MCF 10A (cell line): ENCODE measurements around the gene RRP1. TPM values are rescaled to one million over a fixed set of nuclear protein-coding genes. Genes with fewer than 3 reads are reported as not detected.

Experiments
- BruUV-seq: library from RNA; stranded (reverse); fragments of 400-500 nt; replicated peaks from 2 replicates; lab custom pipeline; 2021; lab: Mats Ljungman, UMichigan
- CTCF ChIA-PET: fragments of 300-600 bp; sonication (Branson Sonifier 250); formaldehyde crosslinking; extraction: SDS; loops from one replicate; lab custom pipeline; 2021; ENCODE audit warnings: antibody characterized with exemption, inconsistent platforms; lab: Yijun Ruan, JAX
- POLR2A ChIA-PET: fragments of 300-600, 350-650 bp; sonication (Branson Sonifier 250); formaldehyde crosslinking; extraction: SDS; loops from one replicate; lab custom pipeline; 2020; ENCODE audit warnings: antibody characterized with exemption, inconsistent platforms; lab: Yijun Ruan, JAX
- DNase-seq: peaks from one replicate; pipeline ENCODE4 v3.0.0-alpha.2; 2018; ENCODE audit not compliant: unreplicated experiment
- H3K27ac Mint-ChIP-seq: one replicate; pipeline ENCODE4 v1.8.0; 2022; ENCODE audit warnings: mild to moderate bottlenecking, low read depth, mixed read lengths; ENCODE audit not compliant: unreplicated experiment
- H3K27me3 Mint-ChIP-seq: one replicate; pipeline ENCODE4 v1.8.0; 2022; ENCODE audit warnings: mixed read lengths; ENCODE audit not compliant: insufficient read depth, unreplicated experiment
- H3K36me3 Mint-ChIP-seq: one replicate; pipeline ENCODE4 v1.8.0; 2022; ENCODE audit warnings: mild to moderate bottlenecking, moderate library complexity, mixed read lengths; ENCODE audit not compliant: insufficient read depth, unreplicated experiment
- H3K4me1 Mint-ChIP-seq: one replicate; pipeline ENCODE4 v1.8.0; 2022; ENCODE audit warnings: mixed read lengths; ENCODE audit not compliant: insufficient read depth, unreplicated experiment
- H3K4me3 Mint-ChIP-seq: one replicate; pipeline ENCODE4 v1.8.0; 2022; ENCODE audit warnings: mild to moderate bottlenecking, moderate library complexity, mixed read lengths; ENCODE audit not compliant: unreplicated experiment
- H3K9me3 Mint-ChIP-seq: one replicate; pipeline ENCODE4 v1.8.0; 2022; ENCODE audit warnings: mixed read lengths; ENCODE audit not compliant: unreplicated experiment
- intact Hi-C: fragments of 100-400 bp; cut with micrococcal nuclease; formaldehyde crosslinking; loops from 2 replicates; pipeline ENCODE4 v1.14.1; 2022
- total RNA-seq: library from RNA; stranded (reverse); gene quantifications from 2 replicates; pipeline ENCODE4 v1.2.3, GENCODE V29; 2022
- TF ChIP-seq, protein P1 (sequence below): fragments of 200-600 bp; IDR thresholded peaks from one replicate; pipeline ENCODE4 v1.8.0; 2022; ENCODE audit warnings: antibody characterized with exemption, mild to moderate bottlenecking; ENCODE audit not compliant: unreplicated experiment

The RRP1 gene
- total RNA-seq, 1 experiment from 2014 or later: 56.0 TPM

DNA sequence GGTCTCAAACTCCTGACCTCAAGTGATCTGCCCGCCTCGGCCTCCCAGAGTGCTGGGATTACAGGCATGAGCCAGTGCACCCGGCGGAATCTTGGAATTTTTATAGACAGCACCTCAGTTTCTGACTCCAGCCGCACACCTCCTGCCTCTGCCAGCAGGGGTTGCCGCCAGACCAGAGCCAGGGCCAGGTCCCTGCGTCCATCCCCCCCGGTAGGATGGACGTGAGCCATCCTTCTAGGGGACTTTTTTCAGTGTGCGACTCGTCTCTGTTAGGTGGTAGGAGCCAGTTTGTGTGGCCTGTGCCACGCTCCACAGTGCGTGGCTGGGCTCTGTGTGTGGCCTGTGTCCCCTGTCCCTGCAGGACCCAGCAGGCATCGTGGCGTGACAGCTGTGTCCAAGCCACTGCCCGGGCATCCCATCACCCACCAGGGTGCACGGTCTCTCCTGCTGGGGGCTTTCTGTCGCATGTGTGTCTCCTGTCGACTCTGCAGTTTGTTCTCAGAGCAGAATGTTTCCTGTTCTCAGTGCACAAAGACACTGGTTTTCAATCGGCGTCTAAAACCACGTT is 28.9 kb upstream of the RRP1 start:
- no TSS peak for BruUV-seq
- ChIA-PET POLR2A (interaction anchor here (0.5 to 1.3 kb wide), 2 partner anchors 27 to 41 kb away, joined by 3 to 5 read pairs; no protein-coding TSS in a partner anchor), CTCF (no interaction called here)
- no peak overlapping the region for H3K27ac Mint-ChIP-seq
- DNase-seq: no peak
- peaks cover 17% of the 10 kb centered on the region for H3K4me1 Mint-ChIP-seq
- TF ChIP-seq, protein P1, sequence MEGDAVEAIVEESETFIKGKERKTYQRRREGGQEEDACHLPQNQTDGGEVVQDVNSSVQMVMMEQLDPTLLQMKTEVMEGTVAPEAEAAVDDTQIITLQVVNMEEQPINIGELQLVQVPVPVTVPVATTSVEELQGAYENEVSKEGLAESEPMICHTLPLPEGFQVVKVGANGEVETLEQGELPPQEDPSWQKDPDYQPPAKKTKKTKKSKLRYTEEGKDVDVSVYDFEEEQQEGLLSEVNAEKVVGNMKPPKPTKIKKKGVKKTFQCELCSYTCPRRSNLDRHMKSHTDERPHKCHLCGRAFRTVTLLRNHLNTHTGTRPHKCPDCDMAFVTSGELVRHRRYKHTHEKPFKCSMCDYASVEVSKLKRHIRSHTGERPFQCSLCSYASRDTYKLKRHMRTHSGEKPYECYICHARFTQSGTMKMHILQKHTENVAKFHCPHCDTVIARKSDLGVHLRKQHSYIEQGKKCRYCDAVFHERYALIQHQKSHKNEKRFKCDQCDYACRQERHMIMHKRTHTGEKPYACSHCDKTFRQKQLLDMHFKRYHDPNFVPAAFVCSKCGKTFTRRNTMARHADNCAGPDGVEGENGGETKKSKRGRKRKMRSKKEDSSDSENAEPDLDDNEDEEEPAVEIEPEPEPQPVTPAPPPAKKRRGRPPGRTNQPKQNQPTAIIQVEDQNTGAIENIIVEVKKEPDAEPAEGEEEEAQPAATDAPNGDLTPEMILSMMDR: no peak
- no peak overlapping the region for H3K4me3 Mint-ChIP-seq
- no peaks in the 10 kb centered on the region for H3K9me3 Mint-ChIP-seq
- intact Hi-C loops: no loop called here
- H3K36me3 Mint-ChIP-seq: peaks cover 86% of the 10 kb centered on the region
- no peaks in the 10 kb centered on the region for H3K27me3 Mint-ChIP-seq

DNA sequence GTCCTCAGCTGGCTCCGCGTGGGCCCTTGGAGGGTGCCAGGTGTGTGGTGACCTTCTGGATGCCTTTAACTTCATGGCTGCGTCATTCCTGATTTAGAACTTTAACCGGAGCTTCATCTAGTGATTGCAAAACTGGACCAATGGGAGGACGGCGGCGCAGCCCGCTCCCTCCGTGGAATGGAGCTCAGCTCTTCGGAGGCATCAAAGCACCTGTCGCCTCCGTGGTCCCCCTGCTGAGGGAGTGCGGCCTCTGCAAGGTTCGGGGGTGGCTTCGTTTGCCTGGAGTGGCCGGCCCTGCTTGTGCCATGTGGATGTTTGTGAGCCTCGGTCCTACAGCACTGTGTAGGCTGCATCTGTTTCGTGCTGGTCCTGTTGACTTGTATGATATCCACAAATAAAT is 27.5 kb upstream of the RRP1 start:
- no peak for DNase-seq
- CTCF ChIA-PET: no interaction called here
- H3K4me3 Mint-ChIP-seq: no peak overlapping the region
- no peaks in the 10 kb centered on the region for H3K9me3 Mint-ChIP-seq
- POLR2A ChIA-PET: interaction anchor here (0.7 to 1.5 kb wide), 6 partner anchors 18 to 248 kb away, joined by 3 to 4 read pairs (median 4); no protein-coding TSS in a partner anchor
- BruUV-seq: no TSS peak
- H3K4me1 Mint-ChIP-seq: peaks cover 17% of the 10 kb centered on the region
- H3K27me3 Mint-ChIP-seq: no peaks in the 10 kb centered on the region
- TF ChIP-seq, protein P1: no peak
- intact Hi-C loops: no loop called here
- peaks cover 72% of the 10 kb centered on the region for H3K36me3 Mint-ChIP-seq
- no peak overlapping the region for H3K27ac Mint-ChIP-seq

DNA sequence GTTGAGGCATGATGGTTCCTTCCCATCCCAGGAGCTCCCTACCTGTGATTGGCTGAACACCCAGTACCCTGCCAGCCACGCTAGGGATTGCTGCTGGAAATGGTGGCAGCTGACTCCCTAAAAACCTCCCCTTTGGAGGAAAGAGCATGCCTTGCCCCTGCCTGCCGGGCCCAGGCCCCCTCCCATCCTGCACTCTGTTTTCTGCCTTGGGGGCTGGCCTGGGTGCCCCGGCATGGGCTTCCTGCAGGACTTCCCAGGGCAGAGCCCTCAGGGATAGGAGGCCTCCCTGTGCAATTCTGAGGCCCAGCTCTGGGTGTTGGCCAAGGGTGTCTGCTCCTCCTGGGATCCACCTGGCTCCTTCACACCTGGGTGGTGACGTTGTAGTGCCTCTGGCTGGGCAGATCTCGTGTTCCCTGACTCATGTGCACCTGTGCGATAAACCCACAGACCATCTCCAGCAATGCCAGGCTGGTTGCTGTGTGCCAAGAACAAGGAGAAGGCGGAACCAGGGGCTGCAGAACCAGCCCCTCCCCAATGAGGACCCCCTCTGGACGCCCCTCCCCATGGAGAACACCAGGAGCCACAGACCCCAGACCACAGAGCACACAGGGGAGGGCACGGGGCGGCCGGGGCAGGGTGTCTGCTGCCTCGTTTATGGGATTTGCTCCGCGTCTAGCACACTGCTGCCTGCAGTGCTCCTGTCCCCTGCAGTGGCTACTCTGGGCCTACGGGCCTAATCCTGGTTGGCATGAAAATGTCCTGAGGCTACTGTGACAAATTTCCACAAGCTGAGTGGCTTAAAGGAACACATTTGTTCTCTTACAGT is 26.9 kb upstream of the RRP1 start:
- TF ChIP-seq, protein P1: no peak
- no peaks in the 10 kb centered on the region for H3K27me3 Mint-ChIP-seq
- CTCF ChIA-PET: no interaction called here
- H3K4me1 Mint-ChIP-seq: peaks cover 19% of the 10 kb centered on the region
- POLR2A ChIA-PET: interaction anchor here (0.6 to 1.5 kb wide), 8 partner anchors 18 to 248 kb away, joined by 3 to 4 read pairs (median 4); no protein-coding TSS in a partner anchor
- no TSS peak for BruUV-seq
- H3K9me3 Mint-ChIP-seq: no peaks in the 10 kb centered on the region
- H3K36me3 Mint-ChIP-seq: peaks cover 66% of the 10 kb centered on the region
- intact Hi-C loops: no loop called here
- peak; percentile 92 for DNase-seq
- H3K27ac Mint-ChIP-seq: no peak overlapping the region
- H3K4me3 Mint-ChIP-seq: no peak overlapping the region

DNA sequence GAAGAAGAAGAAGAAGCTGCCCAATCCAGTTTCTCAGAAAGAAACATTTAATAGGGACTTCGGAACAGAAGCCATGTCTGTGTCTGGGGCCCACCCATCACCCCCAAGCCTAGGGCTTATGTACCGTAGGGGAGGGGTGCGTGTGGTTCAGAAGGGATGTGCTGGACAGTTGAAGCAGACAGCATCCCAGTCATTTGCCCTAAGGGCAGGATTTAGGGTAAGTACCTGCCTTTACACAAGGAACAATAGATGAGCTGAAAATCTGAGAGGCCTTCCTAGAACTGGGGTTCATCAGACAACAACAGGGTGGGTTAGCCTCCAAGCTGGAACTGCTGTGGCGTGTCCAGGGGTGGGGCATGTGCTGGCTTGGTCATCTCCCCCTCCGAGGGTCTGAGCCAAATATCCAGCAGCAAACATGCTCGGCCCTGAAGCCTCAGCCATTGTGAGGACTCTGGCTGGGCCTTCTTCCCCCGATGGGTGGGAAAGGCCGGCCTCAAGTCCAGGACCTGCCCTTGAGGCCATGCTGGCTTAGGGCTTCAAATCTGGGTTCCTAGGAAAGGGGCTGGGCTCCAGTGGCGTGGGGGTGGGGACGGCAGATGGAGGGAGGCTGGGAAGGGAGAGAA is 25.4 kb upstream of the RRP1 start:
- Mint-ChIP-seq H3K9me3 (no peaks in the 10 kb centered on the region), H3K4me1 (peaks cover 24% of the 10 kb centered on the region), H3K36me3 (peaks cover 56% of the 10 kb centered on the region), H3K27ac (peak overlapping the region; percentile 83), H3K27me3 (no peaks in the 10 kb centered on the region), H3K4me3 (no peak overlapping the region)
- TF ChIP-seq, protein P1: no peak
- ChIA-PET POLR2A (interaction anchor here (0.6 to 1.8 kb wide), 7 partner anchors 20 to 53 kb away, joined by 3 to 9 read pairs (median 4); no protein-coding TSS in a partner anchor), CTCF (interaction anchor here (0.6 kb wide), 1 partner anchor 10 kb away, joined by 3 read pairs; no protein-coding TSS in a partner anchor)
- BruUV-seq: no TSS peak
- DNase-seq: peak; percentile 55
- intact Hi-C loops: no loop called here
